Nephron progenitor cell (in vitro differentiated cells): ENCODE data around the gene MYO18B.

ENCODE experiments used
- DNase-seq: peaks from one replicate; pipeline ENCODE4 v3.0.0; 2021
- H3K27ac Mint-ChIP-seq: 2 replicates; pipeline ENCODE4 v1.8.0; 2021; ENCODE audit warnings: mild to moderate bottlenecking, moderate library complexity, mixed read lengths
- H3K27me3 Mint-ChIP-seq: 2 replicates; pipeline ENCODE4 v1.8.0; 2021; ENCODE audit warnings: mild to moderate bottlenecking, low read depth, mixed read lengths; ENCODE audit not compliant: poor library complexity
- H3K36me3 Mint-ChIP-seq: 2 replicates; pipeline ENCODE4 v1.8.0; 2021; ENCODE audit warnings: low read depth, mixed read lengths
- H3K4me1 Mint-ChIP-seq: 2 replicates; pipeline ENCODE4 v1.8.0; 2021; ENCODE audit warnings: mixed read lengths
- H3K4me3 Mint-ChIP-seq: 2 replicates; pipeline ENCODE4 v1.8.0; 2021; ENCODE audit warnings: mild to moderate bottlenecking, moderate library complexity, mixed read lengths
- H3K9me3 Mint-ChIP-seq: 2 replicates; pipeline ENCODE4 v1.8.0; 2021; ENCODE audit warnings: mild to moderate bottlenecking, moderate library complexity, mixed read lengths
- TF ChIP-seq, protein P1 (sequence below): fragments of 200-600 bp; sonication (generic); IDR thresholded peaks from 2 replicates; pipeline ENCODE4 v1.5.0; 2021; ENCODE audit warnings: antibody characterized with exemption

The MYO18B gene

DNA sequence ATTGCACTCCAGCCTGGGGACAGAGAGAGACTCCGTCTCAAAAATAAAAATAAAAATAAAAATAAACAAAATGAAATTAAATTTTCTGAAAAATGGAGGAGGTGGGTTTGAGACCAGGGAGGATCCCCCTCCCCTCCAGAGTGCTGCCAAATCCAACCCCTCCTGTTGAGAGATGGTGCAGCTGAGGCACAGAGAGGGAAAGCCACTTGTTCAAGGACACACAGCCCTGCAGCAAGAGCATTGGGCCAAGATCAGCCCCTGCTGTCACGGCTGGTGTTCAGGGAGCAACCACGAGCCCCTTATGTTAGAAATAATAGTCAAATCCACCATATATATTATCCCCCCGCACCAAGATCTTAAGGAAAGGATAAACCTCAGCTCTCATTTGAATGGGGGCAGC is 2.7 kb downstream of the MYO18B start:
- H3K27me3 Mint-ChIP-seq = peaks cover 20% of the 10 kb centered on the region
- no peak overlapping the region for H3K4me3 Mint-ChIP-seq
- TF ChIP-seq, protein P1, sequence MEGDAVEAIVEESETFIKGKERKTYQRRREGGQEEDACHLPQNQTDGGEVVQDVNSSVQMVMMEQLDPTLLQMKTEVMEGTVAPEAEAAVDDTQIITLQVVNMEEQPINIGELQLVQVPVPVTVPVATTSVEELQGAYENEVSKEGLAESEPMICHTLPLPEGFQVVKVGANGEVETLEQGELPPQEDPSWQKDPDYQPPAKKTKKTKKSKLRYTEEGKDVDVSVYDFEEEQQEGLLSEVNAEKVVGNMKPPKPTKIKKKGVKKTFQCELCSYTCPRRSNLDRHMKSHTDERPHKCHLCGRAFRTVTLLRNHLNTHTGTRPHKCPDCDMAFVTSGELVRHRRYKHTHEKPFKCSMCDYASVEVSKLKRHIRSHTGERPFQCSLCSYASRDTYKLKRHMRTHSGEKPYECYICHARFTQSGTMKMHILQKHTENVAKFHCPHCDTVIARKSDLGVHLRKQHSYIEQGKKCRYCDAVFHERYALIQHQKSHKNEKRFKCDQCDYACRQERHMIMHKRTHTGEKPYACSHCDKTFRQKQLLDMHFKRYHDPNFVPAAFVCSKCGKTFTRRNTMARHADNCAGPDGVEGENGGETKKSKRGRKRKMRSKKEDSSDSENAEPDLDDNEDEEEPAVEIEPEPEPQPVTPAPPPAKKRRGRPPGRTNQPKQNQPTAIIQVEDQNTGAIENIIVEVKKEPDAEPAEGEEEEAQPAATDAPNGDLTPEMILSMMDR = no peak
- no peak overlapping the region for H3K27ac Mint-ChIP-seq
- no peak for DNase-seq
- no peaks in the 10 kb centered on the region for H3K9me3 Mint-ChIP-seq
- no peaks in the 10 kb centered on the region for H3K36me3 Mint-ChIP-seq
- no peaks in the 10 kb centered on the region for H3K4me1 Mint-ChIP-seq

DNA sequence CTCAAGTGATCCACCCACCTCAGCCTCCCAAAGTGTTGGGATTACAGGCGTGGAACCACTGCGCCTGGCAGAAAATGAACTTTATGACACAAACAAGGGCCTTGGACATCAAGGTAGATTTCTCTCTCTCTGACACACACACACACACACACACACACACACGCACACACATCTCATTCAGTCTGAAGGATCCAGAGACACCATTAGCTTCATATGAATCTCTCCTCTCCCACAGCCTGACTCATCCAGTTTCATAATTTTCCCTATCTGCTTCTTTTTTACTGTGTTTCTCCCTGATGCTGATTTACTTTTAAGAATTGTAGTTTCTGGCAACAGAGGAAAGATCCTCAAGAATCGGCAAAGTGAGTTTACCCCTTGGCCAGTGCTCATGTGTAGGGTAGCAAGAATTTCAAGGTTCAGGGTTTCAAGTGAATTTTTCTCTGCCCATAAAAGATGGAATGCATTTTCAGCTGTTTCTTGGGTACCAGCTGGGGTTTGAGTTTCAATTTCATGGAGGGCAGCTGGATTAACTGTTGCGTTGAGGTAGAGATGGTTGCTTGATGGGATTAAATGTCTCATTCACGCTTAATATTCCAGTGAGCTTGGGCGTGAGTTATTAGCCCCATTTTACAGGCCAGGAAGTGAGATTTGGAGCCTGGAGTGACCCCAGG is 3.5 kb downstream of the MYO18B start:
- no peaks in the 10 kb centered on the region for H3K9me3 Mint-ChIP-seq
- no peaks in the 10 kb centered on the region for H3K36me3 Mint-ChIP-seq
- H3K27me3 Mint-ChIP-seq = peaks cover 25% of the 10 kb centered on the region
- H3K4me1 Mint-ChIP-seq = no peaks in the 10 kb centered on the region
- H3K27ac Mint-ChIP-seq = no peak overlapping the region
- H3K4me3 Mint-ChIP-seq = no peak overlapping the region
- no peak for DNase-seq
- TF ChIP-seq, protein P1 = no peak

DNA sequence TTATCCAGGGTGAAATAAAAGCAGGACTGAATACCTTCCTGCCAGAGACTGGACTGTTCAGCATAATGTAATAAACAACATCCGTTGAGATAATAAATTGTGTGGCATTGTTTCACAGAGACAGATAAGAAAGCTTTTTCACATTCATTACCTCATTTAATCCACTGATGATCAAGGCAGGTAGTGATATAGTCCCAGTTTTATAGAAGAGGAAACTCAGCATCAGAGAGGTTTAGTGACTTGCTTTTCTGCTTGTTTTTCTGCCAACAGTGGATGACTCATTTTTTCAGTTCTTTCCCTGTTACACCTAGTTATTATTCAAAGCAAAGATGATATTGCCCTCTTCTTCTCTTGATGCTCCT is 4.0 kb downstream of the MYO18B start:
- peaks cover 27% of the 10 kb centered on the region for H3K27me3 Mint-ChIP-seq
- no peaks in the 10 kb centered on the region for H3K4me1 Mint-ChIP-seq
- H3K36me3 Mint-ChIP-seq = no peaks in the 10 kb centered on the region
- TF ChIP-seq, protein P1 = no peak
- no peak overlapping the region for H3K4me3 Mint-ChIP-seq
- no peaks in the 10 kb centered on the region for H3K9me3 Mint-ChIP-seq
- no peak overlapping the region for H3K27ac Mint-ChIP-seq
- DNase-seq = no peak

DNA sequence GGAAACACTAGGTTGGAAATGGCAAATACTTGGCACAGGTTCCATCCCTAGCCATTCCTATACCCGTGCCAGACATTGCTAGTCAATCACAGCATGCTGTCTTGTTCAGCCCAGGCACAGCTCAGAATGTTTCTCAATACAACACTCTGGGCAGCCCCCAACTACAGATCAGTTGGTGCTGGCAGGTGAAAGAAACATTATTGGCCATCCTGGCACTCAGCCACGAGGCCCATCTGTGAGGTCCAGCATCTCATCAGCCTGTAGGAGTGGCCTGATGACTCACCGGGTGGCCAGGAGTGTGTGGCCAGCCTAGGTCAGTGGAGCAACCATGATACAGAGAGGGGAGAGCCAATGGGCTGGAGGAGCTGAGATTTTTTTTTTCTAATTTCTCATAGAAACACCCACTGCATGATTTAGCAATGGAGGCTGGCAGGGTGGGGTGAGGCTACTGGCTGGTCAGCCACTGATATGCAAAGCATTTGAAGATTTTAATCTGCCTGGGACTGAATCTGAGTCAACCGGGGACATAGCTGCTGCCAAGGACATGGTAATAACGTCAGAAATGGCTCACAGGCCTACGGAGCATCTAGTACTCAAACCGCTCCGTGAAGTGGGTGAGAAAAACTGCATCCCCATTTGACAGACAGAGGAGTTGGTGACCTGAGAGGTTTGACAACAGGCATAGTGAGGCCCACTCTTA is 5.4 kb downstream of the MYO18B start:
- DNase-seq = no peak
- no peaks in the 10 kb centered on the region for H3K4me1 Mint-ChIP-seq
- H3K9me3 Mint-ChIP-seq = no peaks in the 10 kb centered on the region
- no peaks in the 10 kb centered on the region for H3K36me3 Mint-ChIP-seq
- H3K4me3 Mint-ChIP-seq = no peak overlapping the region
- TF ChIP-seq, protein P1 = no peak
- no peak overlapping the region for H3K27ac Mint-ChIP-seq
- peaks cover 31% of the 10 kb centered on the region for H3K27me3 Mint-ChIP-seq

DNA sequence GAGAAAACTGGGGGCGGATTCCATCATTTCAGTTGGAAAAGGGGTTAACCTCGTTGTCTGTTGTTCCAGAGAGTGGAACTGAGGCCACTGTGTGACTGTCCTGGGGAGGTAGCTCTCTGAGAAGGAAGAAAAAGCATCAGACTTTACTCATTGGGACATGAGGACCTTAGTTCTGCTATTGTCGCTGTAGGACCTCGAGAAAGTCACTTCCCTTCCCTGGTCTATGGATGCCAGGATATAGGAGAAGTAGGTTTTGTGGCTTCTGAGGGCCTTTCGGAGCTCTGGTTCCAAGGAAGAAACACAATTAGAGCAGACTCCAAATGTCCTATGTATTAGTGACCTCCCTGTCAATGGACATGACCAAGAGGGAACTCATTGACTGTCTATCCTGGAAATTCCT is 6.2 kb downstream of the MYO18B start:
- Mint-ChIP-seq H3K9me3 (no peaks in the 10 kb centered on the region), H3K4me3 (no peak overlapping the region), H3K4me1 (no peaks in the 10 kb centered on the region), H3K27ac (no peak overlapping the region), H3K36me3 (no peaks in the 10 kb centered on the region), H3K27me3 (peaks cover 31% of the 10 kb centered on the region)
- TF ChIP-seq, protein P1 = no peak
- DNase-seq = no peak

DNA sequence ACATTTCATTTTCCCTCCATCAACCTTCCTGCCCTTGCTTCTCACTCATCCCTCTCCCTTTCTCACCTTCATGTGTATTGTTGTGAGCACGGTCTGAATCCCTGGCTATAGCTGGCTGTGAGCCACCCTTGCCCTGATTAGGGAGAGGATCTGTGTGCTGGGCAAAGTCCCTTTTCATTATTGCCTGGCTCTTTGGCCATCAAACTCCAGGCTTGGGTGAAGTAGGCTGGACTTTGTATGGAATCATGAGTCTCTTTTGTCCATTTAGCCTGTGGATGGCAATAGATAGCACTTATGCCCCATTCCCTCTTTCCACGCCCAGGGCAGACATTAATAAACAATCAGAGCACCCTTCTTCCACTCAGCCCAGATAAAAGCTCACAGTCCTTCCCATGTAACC is 6.7 kb downstream of the MYO18B start:
- Mint-ChIP-seq H3K27ac (no peak overlapping the region), H3K36me3 (no peaks in the 10 kb centered on the region), H3K9me3 (peaks cover 4% of the 10 kb centered on the region), H3K27me3 (peaks cover 31% of the 10 kb centered on the region), H3K4me1 (no peaks in the 10 kb centered on the region), H3K4me3 (no peak overlapping the region)
- TF ChIP-seq, protein P1 = no peak
- no peak for DNase-seq
